Measurements from ENCODE around the gene CBX8. TPM values are rescaled to one million over a fixed set of nuclear protein-coding genes. Genes with fewer than 3 reads are reported as not detected.

The CBX8 gene
- total and polyA plus RNA-seq, 2 of the 13 experiments (the other 11 are each of a cell fraction or from before 2014, with no cell fraction given) = 0.34 to 12.6 TPM

DNA sequence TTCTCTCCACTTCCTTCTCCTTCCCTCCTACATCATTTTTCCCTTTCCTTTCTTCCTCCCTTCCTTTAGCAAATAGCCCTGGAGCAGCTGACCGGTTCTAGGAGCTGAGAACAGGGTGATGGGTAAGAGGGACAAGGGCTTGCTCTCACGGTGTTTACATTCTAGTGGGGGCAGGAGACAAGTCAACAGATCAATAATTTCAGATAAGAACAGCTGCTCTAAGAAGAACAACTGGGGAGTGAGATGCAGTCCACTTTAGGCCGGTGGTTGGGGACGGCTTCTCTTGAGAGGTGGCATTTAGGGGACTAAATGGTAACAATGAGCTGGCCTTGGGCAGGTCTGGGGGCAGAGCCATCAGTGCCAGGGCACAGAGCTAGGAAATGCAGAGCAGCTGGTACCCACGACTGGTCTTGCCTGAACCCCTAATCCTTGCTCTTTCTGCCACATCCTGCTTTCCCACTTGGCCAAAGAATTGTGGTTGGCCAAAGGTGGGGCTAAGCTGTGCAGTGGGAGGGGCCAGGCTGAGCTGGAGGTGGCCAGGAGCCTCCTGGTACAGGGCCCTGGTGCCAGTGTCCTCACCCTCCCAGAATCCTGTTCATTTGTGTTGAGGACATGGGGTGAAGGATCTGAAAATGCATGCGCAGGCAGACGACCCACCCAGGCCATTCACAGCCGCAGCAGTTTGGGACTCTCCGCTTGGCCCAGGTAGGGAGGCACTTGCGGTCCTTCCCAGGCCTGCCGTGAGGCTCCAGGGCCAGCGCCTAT, 24.6 kb upstream of the CBX8 start (continued):
- TF ChIP-seq ZNF75D (CRISPR knock-in tag; IDR thresholded peaks at IDR 0.05; ENCODE audit: borderline replicate concordance) (no peak), ZNF777 (CRISPR knock-in tag; IDR thresholded peaks at IDR 0.05) (0 out of 2 replicates have a peak, but pooled peaks have one; percentile 36), ZNF441 (CRISPR knock-in tag; IDR thresholded peaks at IDR 0.05; ENCODE audit: borderline replicate concordance) (0 out of 2 replicates have a peak, but pooled peaks have one; percentile 53), ISL2 (CRISPR knock-in tag; IDR thresholded peaks at IDR 0.05) (peak; percentile 85), ZNF546 (CRISPR knock-in tag; conservative IDR thresholded peaks at IDR 0.05) (no peak), ZNF558 (CRISPR knock-in tag; IDR thresholded peaks at IDR 0.05; ENCODE audit: borderline replicate concordance) (no peak), FOXA1 (IDR thresholded peaks at IDR 0.05) (peak; percentile 80), FOXA1 (CRISPR knock-in tag; IDR thresholded peaks at IDR 0.05) (peak; percentile 98), ZNF773 (CRISPR knock-in tag; IDR thresholded peaks at IDR 0.05; ENCODE audit: borderline replicate concordance) (no peak), ZNF550 (CRISPR knock-in tag; IDR thresholded peaks at IDR 0.05; ENCODE audit: borderline replicate concordance) (0 out of 2 replicates have a peak, but pooled peaks have one; percentile 14), SNAI1 (CRISPR knock-in tag; IDR thresholded peaks at IDR 0.05; ENCODE audit: borderline replicate concordance) (no peak), MIER3 (CRISPR knock-in tag; IDR thresholded peaks at IDR 0.05; ENCODE audit: borderline replicate concordance) (peak; percentile 97), FLYWCH1 (CRISPR knock-in tag; IDR thresholded peaks at IDR 0.05) (no peak), MLLT10 (CRISPR knock-in tag; IDR thresholded peaks at IDR 0.05) (no peak), ZNF605 (CRISPR knock-in tag; IDR thresholded peaks at IDR 0.05) (peak; percentile 78; the same call in 1 of the 2 replicates), PHF5A (CRISPR knock-in tag; IDR thresholded peaks at IDR 0.05; ENCODE audit: low read depth, unreplicated experiment) (peak; percentile 76), ZNF331 (CRISPR knock-in tag; IDR thresholded peaks at IDR 0.05) (peak; percentile 67; the same call in 1 of the 2 replicates)
- TF ChIP-seq, protein P1, sequence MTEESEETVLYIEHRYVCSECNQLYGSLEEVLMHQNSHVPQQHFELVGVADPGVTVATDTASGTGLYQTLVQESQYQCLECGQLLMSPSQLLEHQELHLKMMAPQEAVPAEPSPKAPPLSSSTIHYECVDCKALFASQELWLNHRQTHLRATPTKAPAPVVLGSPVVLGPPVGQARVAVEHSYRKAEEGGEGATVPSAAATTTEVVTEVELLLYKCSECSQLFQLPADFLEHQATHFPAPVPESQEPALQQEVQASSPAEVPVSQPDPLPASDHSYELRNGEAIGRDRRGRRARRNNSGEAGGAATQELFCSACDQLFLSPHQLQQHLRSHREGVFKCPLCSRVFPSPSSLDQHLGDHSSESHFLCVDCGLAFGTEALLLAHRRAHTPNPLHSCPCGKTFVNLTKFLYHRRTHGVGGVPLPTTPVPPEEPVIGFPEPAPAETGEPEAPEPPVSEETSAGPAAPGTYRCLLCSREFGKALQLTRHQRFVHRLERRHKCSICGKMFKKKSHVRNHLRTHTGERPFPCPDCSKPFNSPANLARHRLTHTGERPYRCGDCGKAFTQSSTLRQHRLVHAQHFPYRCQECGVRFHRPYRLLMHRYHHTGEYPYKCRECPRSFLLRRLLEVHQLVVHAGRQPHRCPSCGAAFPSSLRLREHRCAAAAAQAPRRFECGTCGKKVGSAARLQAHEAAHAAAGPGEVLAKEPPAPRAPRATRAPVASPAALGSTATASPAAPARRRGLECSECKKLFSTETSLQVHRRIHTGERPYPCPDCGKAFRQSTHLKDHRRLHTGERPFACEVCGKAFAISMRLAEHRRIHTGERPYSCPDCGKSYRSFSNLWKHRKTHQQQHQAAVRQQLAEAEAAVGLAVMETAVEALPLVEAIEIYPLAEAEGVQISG (CRISPR knock-in tag; IDR thresholded peaks at IDR 0.05) = peak; percentile 71; the same call in 1 of the 2 replicates
- TF ChIP-seq, protein P2, sequence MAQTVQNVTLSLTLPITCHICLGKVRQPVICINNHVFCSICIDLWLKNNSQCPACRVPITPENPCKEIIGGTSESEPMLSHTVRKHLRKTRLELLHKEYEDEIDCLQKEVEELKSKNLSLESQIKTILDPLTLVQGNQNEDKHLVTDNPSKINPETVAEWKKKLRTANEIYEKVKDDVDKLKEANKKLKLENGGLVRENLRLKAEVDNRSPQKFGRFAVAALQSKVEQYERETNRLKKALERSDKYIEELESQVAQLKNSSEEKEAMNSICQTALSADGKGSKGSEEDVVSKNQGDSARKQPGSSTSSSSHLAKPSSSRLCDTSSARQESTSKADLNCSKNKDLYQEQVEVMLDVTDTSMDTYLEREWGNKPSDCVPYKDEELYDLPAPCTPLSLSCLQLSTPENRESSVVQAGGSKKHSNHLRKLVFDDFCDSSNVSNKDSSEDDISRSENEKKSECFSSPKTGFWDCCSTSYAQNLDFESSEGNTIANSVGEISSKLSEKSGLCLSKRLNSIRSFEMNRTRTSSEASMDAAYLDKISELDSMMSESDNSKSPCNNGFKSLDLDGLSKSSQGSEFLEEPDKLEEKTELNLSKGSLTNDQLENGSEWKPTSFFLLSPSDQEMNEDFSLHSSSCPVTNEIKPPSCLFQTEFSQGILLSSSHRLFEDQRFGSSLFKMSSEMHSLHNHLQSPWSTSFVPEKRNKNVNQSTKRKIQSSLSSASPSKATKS (CRISPR knock-in tag; IDR thresholded peaks at IDR 0.05) = no peak
- TF ChIP-seq, protein P3, sequence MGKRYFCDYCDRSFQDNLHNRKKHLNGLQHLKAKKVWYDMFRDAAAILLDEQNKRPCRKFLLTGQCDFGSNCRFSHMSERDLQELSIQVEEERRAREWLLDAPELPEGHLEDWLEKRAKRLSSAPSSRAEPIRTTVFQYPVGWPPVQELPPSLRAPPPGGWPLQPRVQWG (CRISPR knock-in tag; IDR thresholded peaks at IDR 0.05; ENCODE audit: borderline replicate concordance, low read depth) = no peak
- TF ChIP-seq, protein P4, sequence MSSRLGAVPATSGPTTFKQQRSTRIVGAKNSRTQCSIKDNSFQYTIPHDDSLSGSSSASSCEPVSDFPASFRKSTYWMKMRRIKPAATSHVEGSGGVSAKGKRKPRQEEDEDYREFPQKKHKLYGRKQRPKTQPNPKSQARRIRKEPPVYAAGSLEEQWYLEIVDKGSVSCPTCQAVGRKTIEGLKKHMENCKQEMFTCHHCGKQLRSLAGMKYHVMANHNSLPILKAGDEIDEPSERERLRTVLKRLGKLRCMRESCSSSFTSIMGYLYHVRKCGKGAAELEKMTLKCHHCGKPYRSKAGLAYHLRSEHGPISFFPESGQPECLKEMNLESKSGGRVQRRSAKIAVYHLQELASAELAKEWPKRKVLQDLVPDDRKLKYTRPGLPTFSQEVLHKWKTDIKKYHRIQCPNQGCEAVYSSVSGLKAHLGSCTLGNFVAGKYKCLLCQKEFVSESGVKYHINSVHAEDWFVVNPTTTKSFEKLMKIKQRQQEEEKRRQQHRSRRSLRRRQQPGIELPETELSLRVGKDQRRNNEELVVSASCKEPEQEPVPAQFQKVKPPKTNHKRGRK (CRISPR knock-in tag; IDR thresholded peaks at IDR 0.05) = no peak
- TF ChIP-seq, protein P5, sequence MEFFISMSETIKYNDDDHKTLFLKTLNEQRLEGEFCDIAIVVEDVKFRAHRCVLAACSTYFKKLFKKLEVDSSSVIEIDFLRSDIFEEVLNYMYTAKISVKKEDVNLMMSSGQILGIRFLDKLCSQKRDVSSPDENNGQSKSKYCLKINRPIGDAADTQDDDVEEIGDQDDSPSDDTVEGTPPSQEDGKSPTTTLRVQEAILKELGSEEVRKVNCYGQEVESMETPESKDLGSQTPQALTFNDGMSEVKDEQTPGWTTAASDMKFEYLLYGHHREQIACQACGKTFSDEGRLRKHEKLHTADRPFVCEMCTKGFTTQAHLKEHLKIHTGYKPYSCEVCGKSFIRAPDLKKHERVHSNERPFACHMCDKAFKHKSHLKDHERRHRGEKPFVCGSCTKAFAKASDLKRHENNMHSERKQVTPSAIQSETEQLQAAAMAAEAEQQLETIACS (CRISPR knock-in tag; IDR thresholded peaks at IDR 0.05) = no peak

Measured in HepG2 (cell line).